Choroid plexus epithelial cell (primary cell): Measurements from ENCODE around the gene GTSF1L.
A peak's percentile ranks its signal among the peaks of the same experiment; 100 is the strongest.

Experiments used
- DNase-seq: peaks from one replicate; pipeline ENCODE4 v3.0.0-alpha.2; 2010; ENCODE audit warnings: low read depth
- H3K4me3 ChIP-seq: 2 replicates; pipeline ENCODE4 v1.5.1; 2011; ENCODE audit warnings: low read depth, mild to moderate bottlenecking, control low read depth, low read length, moderate library complexity
- TF ChIP-seq, protein P1 (sequence below): conservative IDR thresholded peaks from 2 replicates; pipeline ENCODE4 v1.5.1; 2011; ENCODE audit warnings: low read depth, mild to moderate bottlenecking, control low read depth, inconsistent platforms, low read length, moderate library complexity

Gene GTSF1L

DNA sequence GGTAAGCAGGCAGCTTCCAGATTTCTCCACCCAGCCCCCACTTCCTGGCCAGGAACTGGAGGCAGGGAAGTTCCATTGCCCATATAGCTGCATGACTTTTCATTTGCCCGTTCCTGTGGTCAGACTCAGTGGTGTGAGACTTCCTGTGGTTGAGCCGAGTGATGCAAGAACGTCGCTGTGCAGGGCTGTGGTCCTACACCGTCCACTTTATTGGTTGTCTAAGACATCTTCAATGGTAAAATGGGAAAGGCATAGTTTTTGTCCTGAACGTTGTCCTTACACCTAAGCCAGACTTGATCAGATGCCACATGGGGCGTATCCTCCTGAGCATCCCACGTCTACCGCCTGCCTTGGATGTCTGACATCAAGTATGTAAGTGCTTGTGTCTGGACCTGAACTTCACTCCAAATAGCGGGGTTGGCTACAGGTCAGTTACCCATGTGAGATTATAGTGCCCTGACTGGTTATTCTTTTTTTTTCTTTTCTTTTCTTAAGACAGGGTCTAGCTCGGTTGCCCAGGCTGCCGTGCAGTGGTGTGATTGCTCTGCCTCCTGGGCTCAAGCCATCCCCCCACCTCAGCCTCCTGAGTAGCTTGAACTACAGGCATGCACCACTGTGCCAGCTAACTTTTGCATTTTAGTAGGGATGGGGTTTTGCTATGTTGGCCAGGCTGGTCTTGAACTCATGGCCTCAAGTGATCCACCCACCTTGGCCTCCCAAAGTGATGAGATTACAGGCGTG, 25.9 kb upstream of the GTSF1L start:
- peak; percentile 94 for DNase-seq
- TF ChIP-seq, protein P1, sequence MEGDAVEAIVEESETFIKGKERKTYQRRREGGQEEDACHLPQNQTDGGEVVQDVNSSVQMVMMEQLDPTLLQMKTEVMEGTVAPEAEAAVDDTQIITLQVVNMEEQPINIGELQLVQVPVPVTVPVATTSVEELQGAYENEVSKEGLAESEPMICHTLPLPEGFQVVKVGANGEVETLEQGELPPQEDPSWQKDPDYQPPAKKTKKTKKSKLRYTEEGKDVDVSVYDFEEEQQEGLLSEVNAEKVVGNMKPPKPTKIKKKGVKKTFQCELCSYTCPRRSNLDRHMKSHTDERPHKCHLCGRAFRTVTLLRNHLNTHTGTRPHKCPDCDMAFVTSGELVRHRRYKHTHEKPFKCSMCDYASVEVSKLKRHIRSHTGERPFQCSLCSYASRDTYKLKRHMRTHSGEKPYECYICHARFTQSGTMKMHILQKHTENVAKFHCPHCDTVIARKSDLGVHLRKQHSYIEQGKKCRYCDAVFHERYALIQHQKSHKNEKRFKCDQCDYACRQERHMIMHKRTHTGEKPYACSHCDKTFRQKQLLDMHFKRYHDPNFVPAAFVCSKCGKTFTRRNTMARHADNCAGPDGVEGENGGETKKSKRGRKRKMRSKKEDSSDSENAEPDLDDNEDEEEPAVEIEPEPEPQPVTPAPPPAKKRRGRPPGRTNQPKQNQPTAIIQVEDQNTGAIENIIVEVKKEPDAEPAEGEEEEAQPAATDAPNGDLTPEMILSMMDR = no peak
- H3K4me3 ChIP-seq = no peak overlapping the region

DNA sequence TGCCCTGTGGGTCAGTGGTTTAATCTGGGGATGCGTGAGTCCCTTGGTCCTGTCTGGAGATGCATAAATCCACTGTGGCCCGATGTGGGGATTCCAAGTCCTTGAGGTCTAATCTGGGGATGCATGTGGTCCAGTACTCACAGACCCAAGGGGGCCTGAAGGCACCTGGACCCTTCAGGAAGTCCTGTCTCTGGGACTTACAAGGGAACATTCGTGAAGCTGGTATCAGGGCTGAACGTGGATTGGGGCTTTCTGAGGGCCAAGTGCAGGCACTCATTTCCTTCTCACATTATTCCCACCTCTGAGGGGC, 25.2 kb upstream of the GTSF1L start:
- TF ChIP-seq, protein P1 = no peak
- H3K4me3 ChIP-seq = no peak overlapping the region
- DNase-seq = no peak

DNA sequence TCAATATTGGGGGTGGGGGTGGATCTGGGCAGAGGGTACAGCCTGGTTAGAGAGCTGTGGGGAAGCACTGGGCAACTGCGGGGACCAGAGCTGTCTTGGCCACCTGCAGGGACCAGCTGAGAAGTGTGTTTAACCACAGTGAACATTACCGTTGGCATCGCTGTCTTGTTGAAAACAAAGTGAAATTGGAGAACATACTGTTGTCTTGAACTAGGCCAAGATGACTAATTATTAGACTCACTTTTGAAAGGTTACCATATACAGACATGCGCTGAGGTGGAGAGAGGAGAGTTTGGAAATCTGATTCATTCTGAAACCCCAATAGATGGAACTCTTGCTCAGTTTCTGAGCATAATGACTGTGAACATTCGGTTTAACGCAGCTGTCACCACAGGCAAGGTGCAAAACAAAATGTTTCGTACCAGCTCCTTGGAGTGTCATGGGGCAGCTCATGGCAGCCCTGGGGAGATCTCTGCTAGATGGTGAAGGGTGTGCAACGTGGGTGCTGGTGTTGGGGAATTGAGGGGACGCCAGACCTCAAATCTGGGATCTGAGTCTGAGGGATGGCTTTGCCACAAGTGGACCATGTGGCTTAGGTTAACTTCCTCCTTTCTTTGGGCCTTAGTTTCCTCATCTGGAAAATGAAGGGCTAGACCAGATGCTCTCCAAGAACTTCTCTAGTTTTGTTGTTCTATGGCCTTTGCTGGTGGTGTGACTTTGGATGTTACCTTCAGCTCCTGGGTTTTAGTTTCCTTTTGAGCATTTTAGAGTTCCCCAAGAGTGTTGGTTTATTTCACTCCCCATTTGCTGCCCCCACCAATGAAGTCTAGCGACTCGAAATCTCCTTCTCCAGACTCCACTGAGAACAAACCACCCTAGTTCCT, 24.6 kb upstream of the GTSF1L start:
- no peak overlapping the region for H3K4me3 ChIP-seq
- TF ChIP-seq, protein P1 = peak; percentile 25
- DNase-seq = peak; percentile 92

DNA sequence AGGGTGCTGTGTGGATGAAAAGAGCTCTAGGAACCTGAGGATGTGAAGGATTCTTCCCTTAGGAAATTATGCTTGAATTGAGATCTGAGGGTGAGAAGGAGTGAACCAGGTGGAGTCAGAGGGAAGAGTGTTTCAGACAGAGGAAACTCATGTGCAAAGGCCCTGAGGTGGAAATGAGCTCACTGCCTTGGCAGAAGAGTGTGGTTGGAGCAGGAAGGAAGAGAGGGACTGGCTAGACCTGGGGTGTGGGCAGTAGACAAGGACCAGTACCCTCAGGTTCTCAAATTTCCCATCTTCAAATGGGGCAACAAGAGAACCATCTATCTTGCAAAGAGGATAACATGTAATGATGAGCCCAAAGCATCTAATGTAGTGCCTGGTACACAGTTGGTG, 24.0 kb upstream of the GTSF1L start:
- H3K4me3 ChIP-seq = no peak overlapping the region
- TF ChIP-seq, protein P1 = no peak
- DNase-seq = no peak

DNA sequence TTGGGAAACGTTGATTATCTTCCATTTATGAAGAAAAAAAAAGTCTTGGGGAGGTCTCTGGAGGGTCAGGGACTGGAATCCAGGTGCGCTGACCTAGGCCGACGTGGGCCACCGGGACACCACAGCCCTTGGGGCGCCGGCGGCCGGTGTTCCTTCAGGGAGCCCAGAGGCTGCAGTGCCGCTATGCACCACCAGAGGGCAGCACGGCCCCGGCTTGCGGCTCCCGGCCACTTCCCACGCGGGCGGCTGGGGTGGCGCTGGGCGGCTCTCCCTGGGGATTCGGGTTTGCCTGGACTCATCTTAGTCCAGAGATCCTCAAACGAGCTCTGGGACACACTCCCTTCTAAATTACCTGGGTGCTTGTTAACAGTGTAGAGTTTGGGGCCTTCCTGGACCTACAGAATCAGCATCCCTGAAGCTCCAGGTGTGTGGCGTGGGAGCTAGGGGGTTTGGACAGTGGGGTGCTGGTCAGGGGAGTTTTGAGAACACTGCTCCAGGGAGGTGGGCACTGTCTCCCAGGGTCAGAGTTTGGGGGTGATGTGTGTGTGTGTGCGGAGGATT, 23.0 kb upstream of the GTSF1L start:
- TF ChIP-seq, protein P1 = peak; percentile 85
- H3K4me3 ChIP-seq = no peak overlapping the region
- peak; percentile 50 for DNase-seq

DNA sequence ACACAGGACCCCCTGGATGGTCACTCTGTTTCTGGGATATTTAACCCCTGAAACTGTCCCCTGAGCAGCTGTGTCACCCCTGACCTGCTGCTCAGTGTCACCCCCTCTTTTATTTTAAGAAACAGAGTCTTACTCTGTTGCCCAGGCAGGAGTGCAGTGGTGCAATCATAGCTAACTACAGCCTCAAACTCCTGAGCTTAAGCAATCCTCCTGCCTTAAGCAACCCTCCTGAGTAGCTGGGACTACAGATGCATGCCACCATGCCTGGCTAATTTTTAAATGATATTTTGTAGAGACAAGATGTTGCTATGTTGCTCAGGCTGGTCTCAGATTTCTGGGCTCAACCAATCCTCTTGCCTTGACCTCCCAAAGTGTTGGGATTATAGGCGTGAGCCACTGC, 21.5 kb upstream of the GTSF1L start:
- peak; percentile 67 for DNase-seq
- TF ChIP-seq, protein P1 = no peak
- no peak overlapping the region for H3K4me3 ChIP-seq
